Measurements from ENCODE around the gene PPM1B.
A peak's percentile ranks its signal among the peaks of the same experiment; 100 is the strongest.
"Not testable (repeated sequence)": the region's sequence is repeated elsewhere in the genome, so short reads cannot be mapped to it uniquely, and the experiment has no call there.

Gene PPM1B

DNA sequence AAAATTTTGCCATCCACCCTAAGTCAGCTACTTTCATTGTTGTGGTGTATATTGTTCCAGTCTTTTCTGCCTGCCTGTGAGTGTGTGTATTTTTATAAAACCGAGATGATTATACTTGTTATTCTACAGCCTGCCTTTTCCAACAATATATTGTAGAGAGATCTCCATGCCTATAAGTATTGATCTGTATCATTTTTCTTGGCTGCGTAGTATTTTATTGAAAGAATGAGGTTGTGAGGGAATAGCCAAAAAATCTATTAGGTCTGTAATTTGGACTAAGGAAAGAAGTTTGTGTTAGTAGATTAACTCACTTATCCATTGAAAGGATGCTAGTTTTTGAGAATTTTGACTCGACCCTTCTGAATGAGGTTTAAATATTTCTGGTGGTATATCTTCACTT, 34.9 kb downstream of the PPM1B start:
- DNase-seq: no peak

DNA sequence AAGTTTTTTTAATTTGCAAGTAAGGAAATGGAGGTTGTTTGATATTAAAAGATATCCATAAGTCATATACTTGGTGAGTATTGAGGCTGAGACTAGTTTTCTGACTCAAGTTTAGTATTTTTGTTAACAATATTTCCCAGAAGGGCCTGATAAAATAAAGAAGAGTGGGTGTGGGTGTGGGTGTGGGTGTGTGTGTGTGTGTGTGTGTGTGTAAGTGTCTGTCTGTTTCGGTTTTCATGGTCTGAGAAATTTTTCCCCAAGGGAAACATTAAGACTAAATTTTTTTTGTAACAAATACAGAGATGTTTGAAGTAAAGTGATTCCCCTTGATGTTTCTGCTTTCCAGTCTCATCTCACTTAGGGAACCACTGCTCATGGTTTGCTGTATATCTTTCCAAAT, 36.5 kb downstream of the PPM1B start:
- no peak for DNase-seq

DNA sequence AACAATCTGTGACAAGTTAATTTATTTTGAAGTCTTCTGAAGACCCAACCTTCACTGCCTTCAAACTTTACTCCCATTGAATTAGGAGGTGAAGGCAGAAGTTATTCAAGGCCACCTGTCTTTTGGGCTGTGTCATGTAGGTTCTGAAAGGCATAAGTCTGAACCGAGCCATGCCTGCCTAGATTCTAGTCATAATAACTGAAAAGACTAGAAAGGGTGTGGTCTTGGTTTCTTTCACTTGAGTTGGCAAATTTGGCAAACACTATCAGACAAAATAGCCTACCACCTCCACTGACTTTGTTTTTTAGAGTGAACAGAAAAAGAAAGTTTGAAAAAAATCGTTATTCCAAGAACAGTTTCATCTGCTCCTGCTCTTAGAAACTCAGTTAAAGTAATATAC, 38.4 kb downstream of the PPM1B start:
- DNase-seq: peak in 1 of 5 donors; percentile 31

DNA sequence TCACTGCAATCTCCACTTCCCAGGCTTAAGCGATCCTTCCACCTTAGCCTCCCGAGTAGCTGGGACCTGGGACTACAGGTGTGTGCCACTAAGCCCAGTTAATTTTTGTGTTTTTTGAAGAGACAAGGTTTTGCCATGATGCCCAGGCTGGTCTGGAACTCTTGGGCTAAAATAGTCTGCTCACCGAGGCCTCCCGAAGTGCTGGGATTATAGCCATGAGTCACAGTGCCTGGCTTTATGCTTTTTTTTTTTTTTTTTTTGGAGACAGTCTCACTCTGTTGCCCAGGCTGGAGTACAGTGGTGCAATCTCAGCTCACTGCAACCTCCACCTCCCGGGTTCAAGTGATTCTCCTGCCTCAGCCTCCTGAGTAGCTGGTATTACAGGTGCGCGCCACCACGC, 39.0 kb downstream of the PPM1B start:
- DNase-seq: not testable (repeated sequence)

DNA sequence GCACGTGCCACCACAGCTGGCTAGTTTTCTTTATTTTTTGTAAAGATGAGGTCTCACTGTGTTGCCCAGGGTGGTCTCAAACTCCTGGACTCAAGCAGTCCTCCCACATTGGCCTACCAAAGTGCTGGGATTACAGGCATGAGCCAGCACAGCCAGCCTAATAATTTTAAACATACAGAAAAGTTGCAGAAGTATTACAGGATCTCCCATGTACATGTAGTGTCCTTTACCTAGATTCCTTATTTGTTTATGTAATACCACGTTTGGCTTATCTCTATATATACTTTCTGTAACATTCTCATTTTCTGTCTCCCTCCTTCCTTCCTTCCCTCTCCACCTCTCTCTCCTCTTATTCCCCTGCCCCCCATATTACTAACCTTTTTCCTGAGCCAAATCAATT, 41.7 kb downstream of the PPM1B start:
- no peak for DNase-seq

DNA sequence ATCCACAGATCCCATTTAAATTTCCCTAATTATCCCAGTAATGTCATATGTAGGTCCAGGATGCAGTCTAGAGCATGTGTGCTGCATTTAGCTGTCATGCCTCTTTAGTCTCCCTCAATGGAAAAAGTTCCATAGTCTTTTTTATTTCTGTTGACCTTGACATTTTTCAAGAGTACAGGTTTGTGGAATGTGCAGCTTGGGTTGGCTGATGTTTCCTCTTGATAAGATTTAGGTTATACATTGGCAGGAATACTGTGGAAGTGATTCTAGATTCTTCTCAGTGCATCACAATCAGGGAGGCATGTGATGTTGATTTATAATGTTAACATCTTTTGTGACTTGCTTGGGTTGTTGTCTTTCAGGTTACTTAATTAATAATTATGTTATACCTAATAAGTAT, 42.5 kb downstream of the PPM1B start:
- no peak for DNase-seq

DNA sequence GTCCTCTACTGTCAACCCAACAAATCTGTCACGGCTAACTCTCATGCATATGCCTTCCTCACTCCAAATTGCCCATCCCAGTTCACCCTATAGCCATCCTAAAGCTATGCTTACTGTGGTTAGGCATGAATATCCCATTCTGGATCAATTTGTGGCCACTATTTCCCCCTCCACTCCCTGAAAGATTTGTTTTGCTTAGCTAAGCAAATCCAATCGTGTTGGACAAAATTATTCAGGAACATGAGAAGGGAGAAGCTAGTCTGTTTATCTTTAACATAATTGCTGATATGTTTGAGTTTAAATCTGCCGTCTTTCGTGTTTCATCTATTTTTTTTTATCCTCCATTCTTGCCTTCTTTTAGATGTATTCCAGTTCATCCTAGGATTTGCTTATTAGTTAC, 43.6 kb downstream of the PPM1B start:
- no peak for DNase-seq

DNA sequence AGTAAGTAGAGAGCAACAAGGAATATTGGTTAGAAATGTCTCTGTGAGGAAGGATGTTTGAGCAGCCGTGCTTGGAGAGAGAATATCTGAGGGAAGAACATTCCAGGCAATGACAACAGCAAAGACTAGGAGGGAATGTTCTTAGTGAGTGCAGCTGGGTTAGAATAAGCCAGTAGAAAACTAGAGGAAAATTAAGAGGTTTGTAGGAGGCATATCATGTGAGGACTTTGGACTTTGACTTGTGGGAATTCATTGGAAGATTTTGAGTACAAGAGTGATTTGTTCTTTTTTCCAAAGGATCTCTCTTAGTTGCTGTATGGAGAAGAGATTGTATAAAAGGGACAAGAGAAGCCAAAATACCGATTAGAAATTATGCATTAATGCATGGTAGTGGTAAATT, 47.2 kb downstream of the PPM1B start:
- DNase-seq: no peak

DNA sequence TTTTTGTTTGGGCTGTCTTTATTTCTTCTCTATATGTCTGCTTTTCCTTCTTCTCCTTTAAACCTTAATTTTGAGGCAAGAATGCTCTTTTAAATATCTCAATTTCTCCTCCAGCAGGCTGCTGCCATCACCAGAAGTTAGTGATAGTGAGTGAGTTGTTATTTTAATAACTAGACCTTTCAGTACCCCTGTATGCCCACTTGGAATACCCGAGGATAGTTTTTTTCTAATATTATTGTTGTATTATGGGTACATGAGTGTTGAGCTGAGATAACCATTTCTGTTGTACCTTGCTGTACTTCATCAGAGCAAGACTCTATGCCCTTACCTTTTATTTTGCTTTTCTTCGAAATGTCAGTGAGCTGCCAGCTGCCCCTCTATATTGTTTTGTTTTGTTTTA, 50.1 kb downstream of the PPM1B start:
- no peak for DNase-seq

DNA sequence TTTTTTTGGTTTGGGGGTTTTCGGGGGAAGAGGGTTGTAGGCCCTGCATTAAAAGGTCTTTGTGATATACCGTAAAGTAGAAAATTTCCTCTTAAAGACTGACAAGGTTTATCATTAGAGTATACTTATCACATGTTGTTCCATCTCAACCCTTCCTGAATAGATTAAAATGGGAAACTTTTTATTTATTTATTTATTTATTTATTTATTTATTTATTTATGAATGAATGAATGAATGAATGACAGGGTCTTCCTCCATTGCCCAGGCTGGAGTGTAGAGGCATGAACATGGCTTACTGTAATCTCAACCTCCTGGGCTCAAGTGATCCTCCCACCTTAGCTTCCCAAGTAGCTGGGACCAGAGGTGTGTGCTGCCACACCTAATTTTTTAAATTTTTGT, 58.1 kb downstream of the PPM1B start:
- DNase-seq: no peak

DNA sequence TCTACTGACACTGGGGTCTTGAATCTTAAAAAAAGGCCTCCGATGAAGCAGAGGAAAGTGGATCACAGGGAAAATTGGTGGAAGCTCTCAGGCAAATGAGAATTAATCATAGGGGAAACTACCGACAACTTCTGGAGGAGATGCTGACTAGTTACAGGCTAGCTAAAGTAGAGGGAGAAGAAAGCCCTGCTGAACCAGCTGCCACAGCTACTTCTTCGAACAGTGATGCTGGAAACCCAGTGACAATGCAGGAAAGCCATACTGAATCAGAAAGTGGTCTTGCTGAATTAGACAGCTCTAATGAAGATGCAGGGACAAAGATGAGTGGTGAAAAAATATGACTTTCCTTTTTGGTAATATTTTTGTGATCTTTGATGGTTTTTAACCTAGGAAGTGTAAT, 61.7 kb downstream of the PPM1B start:
- DNase-seq: no peak

DNA sequence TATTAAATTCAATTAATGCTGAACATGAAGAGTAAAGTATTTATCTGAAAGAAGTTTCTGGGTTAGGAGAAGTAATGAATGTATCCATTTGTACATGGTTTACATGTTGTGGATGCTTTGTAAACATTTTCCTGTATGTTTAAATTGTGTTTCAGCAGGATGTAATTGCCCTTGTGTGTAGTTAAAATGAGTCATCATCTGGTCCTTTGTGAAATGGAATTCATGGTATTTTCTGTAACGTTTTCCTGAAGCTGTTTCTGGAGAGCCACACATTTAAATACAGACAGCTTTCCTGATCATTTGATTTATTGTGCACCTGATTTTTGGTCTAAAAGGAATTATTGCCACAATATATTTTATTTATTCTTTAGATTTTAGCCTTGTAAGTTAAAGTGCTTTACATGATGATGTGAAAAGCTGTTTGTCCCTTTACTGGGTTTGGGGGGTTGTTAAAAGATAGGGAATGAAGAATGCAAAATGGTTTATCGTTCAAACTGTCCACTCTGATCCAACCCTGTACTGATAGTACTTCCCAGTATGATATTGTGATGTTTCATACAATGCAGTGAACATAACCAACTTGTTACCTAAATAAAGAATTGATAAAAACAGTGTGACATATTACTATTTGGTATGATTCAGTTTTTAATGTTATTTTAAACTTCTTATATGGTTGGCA, 64.9 kb downstream of the PPM1B start:
- DNase-seq: no peak

DNA sequence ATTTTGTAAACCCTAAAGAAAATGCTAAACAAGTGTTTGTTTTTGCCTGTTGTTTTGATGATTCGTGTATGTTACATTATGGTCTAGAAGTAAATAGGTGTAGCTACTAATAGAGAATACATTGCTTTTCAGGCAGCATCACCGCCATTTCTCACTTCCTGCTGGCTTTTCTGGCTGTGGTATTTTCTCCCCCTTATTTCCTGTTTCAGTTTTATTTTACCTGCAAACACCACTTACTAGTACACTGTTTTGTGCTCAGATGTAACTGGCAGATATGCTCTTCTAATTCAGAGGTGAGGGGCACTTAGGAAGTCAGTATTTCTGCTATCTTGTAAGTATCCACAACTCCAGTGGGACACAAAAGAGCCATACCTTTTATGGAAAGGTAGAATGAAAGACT, 68.5 kb downstream of the PPM1B start:
- DNase-seq: peak in 3 of 5 donors; percentile 14 to 64 (median 18)

DNA sequence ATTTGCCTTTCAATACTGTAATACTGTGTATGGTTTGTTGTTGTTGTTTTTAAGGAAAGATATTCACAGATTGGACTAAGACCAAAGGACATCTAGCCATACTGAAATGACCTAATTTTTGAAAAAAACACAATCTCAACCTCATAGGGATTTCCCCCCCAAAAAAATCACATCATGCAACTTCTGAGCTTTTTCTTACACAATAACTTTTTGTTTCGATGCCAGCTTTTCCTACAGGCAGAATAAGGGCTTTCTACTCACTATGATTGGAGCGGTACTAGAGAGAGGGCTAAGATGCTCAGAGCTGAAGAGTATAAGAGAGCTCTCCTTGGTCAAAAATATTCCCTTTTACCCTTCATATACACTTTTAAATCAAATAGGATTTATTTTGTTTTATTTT, 74.2 kb downstream of the PPM1B start:
- no peak for DNase-seq

DNA sequence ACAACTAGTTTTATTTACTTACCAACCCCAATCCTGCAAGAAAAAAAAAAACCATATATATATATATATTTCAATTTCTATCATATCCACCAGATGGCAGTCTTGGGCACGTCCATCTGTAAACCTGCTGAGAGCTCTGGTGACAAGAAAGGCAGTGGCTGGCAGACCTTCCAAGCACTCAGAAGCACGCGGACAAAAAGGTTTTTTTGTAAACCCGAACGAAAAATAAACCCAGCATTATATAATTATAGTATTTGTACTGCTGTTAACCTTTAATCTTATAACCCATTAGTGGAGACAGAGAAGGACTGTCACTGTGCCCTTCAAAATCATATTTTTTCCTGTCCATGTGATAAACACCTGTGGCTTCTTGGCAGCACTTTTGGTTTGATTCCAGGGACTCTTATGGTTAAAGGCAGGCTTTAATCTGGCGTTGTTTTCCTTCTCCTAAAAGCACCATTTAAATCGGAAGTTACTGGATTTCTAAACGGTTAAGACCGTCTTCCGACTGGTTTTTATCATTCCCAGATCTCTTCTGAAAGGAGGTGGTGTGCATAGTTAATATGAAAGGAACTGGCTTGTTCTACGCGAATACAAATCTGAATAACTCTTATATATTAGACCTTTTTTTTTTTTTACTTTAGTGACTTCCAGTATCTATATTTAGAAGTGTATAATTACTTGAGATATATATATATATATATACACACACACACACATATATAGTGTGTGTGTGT, 75.6 kb downstream of the PPM1B start:
- DNase-seq: peak; percentile 14 to 63 (median 30)

DNA sequence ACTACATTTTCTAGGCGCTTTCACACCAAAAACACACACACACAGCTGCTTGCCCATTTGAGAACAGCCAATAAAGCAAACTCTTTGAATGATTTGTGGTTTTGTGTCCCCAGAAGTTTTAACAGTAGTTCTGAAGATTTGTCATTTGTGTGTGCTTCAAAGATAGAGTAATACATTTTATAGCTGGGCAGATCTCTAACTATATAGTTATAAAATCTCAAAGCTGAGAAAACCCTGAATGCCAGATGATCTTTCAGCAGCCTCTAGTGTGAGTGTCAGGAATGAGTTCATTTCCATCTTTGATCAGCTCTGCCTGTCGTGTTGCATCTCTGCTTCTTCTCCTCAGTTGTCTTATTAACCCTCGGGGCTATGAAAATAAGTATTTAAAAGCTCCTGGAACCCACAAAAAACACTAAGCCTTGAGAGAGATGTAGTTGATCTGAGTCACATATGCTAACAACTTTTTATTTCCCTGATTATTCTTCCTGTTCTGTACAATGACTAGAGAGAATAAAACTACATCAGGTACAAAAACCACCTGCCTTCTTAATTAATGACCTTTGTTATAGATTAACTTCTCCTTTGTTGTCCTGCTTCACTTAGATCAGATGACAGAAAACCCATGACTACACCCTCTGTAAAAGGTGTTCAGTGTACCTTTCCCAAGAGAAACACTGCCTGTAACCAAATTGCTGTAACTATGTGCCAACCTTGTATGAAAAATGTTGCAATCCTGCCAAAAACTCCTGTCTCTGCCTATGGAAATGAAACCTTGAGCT, 76.6 kb downstream of the PPM1B start:
- no peak for DNase-seq

DNA sequence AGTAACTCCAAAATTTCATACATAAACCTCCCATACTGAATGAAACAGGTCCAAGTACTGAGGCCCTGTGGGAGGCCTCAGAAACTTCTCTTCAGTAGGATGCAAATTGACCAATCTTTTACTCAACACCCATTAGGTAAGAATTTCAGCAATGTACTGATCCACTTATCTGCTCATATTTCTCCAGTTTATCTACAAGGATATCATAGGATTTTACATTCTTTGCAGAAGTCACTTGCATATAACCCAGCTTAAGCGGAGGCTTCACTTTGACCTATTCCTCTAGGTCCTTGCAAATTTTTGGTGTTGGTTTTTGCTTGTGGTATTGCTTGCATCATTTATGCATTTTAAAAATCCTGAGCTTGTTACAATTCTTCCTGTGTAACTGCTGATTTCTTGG, 77.8 kb downstream of the PPM1B start:
- no peak for DNase-seq

DNA sequence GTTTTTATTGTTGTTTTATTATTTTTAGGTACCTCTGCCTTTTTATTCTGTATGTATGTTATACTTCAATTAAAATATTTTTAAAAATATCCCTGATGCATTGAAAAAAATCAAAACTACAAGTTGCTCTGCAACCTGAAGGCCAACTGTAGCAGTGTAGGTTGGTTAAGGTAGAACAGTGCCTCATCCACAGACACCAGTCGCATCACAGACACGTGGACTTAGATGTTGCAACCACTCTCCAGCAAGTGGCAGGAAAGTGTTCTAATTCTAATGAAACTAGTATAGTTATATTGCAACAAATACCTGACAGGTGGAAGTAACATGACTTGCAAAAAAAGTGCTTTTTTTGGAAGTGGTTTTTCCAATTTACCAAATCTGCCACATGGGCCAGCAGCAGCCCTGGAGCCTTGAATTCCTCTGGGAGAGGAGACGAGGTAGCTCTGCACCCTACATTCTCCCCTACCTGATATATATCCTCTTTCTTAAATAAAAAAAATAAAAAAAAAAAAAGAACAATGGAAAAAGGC, 78.2 kb downstream of the PPM1B start:
- no peak for DNase-seq

DNA sequence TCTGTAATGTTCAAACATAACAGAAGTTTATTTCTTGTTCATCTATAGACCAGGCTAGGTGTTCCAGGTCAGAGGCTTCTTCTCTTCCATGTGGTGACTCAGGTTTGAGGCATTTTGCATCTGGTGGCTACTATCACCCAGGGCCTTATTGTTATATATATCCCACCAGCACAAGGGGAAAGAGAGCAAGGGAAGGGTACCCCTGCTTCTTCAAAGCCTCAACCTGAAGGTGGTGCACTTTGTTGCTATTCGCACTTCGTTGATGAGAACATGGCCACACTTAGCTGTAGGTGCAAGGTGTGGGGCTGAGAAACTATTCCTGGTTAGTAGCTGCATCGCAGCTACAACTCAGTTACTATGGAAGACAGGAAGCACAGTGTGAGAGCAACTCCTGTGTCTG, 79.2 kb downstream of the PPM1B start:
- DNase-seq: no peak

DNA sequence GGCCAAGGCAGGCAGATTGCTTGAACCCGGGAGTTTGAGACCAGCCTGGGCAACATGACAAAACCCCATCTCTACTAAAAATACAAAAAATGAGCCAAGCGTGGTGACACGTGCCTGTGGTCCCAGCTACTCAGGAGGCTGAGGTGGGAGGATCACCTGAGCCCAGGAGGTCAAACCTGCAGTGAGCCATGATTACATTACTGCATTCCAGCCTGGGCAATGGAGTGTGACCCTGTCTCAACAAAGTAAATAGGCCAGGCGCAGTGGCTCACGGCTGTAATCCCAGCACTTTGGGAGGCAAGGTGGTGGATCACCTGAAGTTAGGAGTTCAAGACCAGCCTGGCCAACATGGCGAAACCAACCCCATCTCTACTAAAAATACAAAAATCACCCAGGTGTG, 80.6 kb downstream of the PPM1B start:
- not testable (repeated sequence) for DNase-seq

DNA sequence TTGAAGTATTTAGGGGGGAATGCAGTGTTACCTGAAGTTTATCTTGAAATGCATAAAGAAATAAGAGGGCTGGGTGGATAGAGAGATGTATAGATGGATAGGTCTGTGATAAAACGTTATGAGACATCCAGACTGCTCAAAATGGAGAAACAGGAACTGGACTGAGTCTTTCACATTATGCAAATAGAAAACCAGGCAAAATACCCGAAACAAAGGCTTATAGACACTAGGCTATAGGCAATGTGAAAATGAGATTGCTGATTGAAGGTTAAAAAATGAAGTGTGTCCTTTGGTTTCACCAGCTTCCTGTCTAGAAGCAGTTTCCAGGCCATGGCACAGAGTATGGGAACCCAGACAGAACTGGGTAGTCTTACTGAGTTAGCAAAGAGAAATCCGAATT, 81.7 kb downstream of the PPM1B start:
- DNase-seq: no peak

DNA sequence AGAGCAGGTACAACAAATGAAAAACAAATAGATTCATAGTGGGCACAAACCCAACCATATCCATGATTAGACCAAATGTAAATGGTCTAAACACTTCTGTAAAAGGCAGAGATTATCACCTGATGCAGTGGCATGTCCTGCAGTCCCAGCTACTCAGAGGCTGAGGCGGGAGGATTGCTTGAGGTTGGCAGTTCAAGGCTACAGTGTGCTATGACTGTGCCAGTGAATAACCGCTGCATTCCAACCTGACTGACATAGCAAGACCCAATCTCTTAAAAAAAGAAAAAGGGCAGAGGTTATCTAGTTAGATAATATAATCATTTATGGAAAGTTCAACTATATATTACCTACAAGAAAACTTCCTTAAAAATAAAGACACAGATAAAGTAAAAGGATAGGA, 85.3 kb downstream of the PPM1B start:
- no peak for DNase-seq

DNA sequence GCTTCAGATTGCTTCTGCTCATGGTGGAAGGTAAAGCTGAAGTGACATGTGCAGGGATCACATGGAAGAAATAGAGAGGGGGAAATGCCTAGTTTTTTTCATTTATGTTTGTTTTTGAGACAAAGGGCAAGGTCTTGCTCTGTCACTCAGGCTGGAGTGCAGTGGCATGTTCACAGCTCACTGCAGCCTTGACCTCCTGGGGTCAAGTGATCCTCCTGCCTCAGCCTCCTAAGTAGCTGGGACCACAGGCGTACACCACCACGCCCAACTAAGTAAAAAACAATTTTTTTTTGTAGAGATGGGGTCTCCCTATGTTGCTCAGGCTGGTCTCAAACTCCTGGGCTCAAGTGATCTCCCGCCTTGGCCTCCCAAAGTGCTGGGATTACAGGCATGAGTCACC, 87.0 kb downstream of the PPM1B start:
- not testable (repeated sequence) for DNase-seq

DNA sequence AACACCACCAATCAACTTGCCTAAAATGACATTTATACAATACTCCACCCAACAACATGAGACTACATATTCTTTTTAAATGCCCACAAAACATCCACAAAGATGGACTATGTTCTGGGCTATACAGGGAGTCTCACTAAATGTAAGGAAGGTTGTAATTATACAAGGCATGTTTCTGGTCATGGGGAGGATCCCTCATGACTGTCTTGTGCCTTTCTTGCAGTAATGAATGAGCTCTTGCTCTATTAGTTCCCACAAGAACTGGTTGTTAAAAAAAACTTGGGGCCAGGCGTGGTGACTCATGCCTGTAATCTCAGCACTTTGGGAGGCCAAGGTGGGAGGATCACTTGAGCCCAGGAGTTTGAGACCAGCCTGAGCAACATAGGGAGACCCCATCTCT, 89.1 kb downstream of the PPM1B start:
- DNase-seq: not testable (repeated sequence)

Measured in T-helper 1 cell (primary cell).